LNCaP clone FGC (cell line): ENCODE data around the gene PADI2.

Experiments
- DNase-seq: peaks from one replicate; pipeline ENCODE4 v3.0.0-alpha.2; 2011; ENCODE audit warnings: low read depth
- H3K4me3 ChIP-seq: 2 replicates; pipeline ENCODE4 v1.5.1; 2011; ENCODE audit warnings: mild to moderate bottlenecking, low read depth, low read length, control low read depth
- TF ChIP-seq, protein P1 (sequence below): IDR thresholded peaks from 2 replicates; pipeline ENCODE4 v1.5.1; 2012; ENCODE audit warnings: mild to moderate bottlenecking; ENCODE audit not compliant: control insufficient read depth, insufficient read depth; ENCODE audit errors: extremely low read depth

PADI2 gene

DNA sequence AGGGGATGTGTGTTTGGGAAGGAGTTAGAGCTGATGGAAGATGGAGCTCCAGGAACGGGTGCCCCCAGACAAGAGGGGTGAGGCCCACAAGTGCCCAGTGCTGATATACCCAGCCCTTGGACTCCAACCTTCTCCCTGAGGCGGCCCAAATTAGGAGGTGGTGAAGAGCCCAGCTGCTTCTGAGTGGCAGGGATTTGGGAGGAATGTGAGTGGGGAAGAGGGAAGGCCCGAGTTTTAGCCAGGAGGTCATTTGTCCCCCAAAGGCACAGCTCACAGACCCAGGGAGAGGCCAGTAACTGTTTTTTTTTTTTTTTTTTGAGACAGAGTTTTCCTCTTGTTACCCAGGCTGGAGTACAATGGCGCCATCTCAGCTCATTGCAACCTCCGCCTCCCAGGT is 1.2 kb upstream of the PADI2 start:
- no peak overlapping the region for H3K4me3 ChIP-seq
- no peak for DNase-seq
- TF ChIP-seq, protein P1, sequence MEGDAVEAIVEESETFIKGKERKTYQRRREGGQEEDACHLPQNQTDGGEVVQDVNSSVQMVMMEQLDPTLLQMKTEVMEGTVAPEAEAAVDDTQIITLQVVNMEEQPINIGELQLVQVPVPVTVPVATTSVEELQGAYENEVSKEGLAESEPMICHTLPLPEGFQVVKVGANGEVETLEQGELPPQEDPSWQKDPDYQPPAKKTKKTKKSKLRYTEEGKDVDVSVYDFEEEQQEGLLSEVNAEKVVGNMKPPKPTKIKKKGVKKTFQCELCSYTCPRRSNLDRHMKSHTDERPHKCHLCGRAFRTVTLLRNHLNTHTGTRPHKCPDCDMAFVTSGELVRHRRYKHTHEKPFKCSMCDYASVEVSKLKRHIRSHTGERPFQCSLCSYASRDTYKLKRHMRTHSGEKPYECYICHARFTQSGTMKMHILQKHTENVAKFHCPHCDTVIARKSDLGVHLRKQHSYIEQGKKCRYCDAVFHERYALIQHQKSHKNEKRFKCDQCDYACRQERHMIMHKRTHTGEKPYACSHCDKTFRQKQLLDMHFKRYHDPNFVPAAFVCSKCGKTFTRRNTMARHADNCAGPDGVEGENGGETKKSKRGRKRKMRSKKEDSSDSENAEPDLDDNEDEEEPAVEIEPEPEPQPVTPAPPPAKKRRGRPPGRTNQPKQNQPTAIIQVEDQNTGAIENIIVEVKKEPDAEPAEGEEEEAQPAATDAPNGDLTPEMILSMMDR: no peak

DNA sequence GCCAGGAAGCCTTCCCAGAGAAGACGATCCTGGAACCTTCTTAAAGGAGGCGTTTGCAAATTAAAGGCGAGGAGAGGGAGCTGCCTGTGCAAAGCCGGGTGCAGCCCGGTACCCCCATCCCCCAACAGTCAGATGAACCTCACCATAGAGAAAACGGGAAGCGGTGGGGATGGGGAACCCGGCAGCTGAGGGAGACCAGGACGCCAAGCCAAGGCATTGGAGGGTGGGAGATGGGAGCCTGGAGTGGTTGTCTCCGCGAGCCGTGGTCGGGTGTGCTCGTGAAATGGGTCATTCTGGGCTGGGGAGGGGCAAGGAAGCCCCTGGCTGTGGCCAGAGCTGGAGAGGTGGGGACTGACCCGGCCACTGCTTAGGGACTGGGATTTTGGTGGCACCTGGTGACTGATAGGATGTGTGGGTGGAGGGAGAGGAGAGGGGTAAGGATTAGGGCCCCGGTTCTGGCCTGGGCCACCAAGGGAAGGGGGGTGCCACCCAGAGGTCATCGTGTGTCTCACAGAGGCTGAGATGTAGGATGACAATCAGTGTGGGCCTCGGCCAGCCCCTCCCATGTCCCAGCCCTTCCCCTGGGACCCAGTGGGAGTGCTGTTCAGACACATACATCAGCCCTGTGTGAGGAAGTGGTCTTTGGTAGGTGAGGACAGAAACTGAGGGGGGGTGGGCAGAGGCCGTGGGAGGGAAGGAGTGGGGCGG is 676 bp upstream of the PADI2 start:
- TF ChIP-seq, protein P1: no peak
- DNase-seq: no peak
- H3K4me3 ChIP-seq: no peak overlapping the region

DNA sequence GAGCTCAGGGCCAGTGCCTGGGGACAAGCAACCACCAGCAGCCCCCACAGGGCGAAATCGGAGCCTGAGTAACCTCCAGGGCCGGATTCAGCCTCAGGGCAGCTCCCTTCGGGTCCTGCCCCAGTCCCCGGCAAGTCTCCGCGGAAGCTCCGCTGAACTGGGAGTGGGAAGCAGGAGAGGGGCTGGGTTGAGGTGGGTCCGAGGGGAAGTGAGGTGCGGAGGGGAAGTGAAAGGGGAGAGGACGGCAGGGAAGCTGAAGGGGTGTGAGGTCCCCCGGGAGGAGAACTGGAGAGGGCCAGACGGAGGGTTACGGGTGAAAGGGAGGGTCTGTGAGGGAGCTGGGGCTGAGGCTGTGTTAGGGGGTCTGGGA is 560 bp downstream of the PADI2 start:
- no peak for DNase-seq
- TF ChIP-seq, protein P1: no peak
- peak overlapping the region; percentile 41 for H3K4me3 ChIP-seq

DNA sequence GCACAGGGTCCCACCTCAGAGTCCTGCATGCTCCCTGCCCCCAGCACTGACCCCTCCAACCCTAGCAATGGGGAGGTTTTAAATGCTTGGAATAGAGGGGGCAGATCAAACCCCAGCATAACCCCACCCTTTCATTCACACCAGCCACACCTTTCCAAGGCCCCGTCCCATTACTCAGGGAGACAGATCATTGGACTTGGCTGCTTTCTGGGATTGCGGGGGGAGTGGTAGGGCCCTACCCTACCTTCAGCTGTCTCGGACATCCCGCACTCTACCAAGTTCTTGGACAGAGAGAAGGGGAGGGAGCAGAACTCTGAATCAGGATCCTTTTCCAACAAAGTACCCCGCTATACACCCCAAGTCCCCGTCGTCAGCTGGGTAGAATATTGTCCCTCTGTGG is 983 bp downstream of the PADI2 start:
- H3K4me3 ChIP-seq: no peak overlapping the region
- TF ChIP-seq, protein P1: no peak
- DNase-seq: no peak

DNA sequence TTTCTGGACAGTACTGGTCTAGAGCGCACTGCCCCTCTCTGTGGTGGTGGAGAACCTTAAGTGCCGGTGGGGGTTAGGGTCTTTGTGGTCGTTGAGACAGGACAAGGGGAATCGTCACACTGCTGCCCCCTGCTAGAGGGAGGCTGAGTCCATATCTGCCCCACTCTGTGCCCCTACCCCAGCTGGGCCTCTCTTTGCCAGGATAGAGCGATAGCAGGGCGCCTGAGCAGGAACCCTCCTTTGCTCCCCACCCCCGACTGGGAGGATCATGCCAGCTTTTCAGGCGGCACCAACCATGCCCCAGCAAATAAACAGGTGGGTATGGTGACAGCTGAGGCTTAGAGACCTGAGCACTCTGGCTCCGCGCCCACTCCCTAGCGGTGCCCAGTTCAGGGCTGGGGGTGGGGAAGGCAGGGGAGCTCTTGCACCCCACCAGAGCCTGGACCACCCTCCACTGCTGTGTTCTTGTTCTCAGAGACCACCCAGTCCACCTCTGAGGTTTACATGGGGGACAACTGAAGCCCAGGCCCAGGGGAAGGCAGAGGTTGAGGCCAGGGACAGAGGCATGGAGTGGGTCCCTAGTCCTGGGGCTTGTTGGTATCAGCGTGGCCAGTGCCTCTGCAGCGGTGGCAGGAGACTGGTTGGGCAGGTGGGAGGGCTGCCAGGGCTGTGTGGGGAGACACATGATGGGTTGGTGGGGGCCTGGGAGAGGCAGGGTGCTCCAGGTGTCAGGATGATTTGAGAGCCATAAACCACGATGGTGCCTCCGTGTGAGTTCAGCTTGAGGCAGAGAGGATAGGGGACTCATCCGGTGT is 1.6 kb downstream of the PADI2 start:
- TF ChIP-seq, protein P1: no peak
- no peak overlapping the region for H3K4me3 ChIP-seq
- no peak for DNase-seq

DNA sequence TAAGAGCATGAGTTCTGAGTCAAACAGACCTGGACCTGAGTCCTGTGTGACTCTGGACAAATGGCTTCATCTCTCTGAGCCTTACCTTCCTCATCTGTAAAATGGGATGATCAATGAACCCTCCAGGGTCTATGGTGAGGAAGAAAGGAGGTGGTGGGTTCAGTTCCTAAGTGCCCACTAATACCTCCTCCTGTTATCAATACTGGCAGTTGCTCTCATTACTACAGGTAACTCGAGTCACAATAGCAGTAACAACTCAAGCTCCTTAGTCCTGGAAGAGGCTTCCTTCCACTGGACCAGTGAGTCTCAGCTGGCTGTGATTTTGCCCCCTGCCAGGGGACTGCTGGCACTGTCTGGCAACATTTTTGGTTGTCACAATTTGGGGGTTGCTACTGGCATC is 2.6 kb downstream of the PADI2 start:
- DNase-seq: no peak
- TF ChIP-seq, protein P1: no peak
- no peak overlapping the region for H3K4me3 ChIP-seq
